ENCODE measurements around the gene ASTN2.

ASTN2 gene

GRCh38 chr9:116566677-116567488, 848.0 kb downstream of the ASTN2 start:
- H3K27me3 ChIP-seq (ENCODE audit: control insufficient read depth in 1 of 2, insufficient read depth in 2 of 2, low read length in 2 of 2) = no peaks in the 10 kb centered on the region
- H3K9me3 ChIP-seq (ENCODE audit: low read length) = no peaks in the 10 kb centered on the region
- peaks cover 6% of the 10 kb centered on the region for H3K4me1 ChIP-seq (ENCODE audit: insufficient read depth, low read length)
- no peak overlapping the region for H3K9ac ChIP-seq (ENCODE audit: low read length)
- no peak overlapping the region for H3K4me3 ChIP-seq (ENCODE audit: low read depth in 1 of 2, low read length in 2 of 2)
- no peaks in the 10 kb centered on the region for H3K36me3 ChIP-seq (ENCODE audit: insufficient read depth, low read length)
- no peak overlapping the region for H3K27ac ChIP-seq (ENCODE audit: low read depth, low read length)

DNA sequence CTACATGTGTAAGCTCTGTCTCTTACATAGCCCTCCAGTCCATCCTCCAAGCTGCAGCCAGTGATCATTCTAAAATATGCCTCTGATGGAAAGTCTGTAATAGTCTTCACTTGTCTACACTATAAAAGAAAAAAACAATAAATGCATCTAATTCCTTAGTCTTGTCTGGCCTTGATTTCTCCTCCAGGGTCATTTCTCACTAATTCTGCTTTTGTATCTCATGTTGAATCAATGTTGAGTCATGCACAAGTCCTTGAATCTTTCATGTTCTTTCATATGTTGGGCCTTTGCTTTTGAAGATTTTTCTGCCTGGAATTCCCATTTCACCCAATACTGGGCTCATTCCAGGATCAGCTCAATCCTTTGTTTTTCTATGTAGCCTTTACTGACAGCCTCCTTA, 848.9 kb downstream of the ASTN2 start:
- H3K4me3 ChIP-seq (ENCODE audit: low read depth in 1 of 2, low read length in 2 of 2) = no peak overlapping the region
- H3K4me1 ChIP-seq (ENCODE audit: insufficient read depth, low read length) = no peaks in the 10 kb centered on the region
- no peak overlapping the region for H3K27ac ChIP-seq (ENCODE audit: low read depth, low read length)
- no peaks in the 10 kb centered on the region for H3K36me3 ChIP-seq (ENCODE audit: insufficient read depth, low read length)
- no peak overlapping the region for H3K9ac ChIP-seq (ENCODE audit: low read length)
- no peaks in the 10 kb centered on the region for H3K9me3 ChIP-seq (ENCODE audit: low read length)
- H3K27me3 ChIP-seq (ENCODE audit: control insufficient read depth in 1 of 2, insufficient read depth in 2 of 2, low read length in 2 of 2) = no peaks in the 10 kb centered on the region

DNA sequence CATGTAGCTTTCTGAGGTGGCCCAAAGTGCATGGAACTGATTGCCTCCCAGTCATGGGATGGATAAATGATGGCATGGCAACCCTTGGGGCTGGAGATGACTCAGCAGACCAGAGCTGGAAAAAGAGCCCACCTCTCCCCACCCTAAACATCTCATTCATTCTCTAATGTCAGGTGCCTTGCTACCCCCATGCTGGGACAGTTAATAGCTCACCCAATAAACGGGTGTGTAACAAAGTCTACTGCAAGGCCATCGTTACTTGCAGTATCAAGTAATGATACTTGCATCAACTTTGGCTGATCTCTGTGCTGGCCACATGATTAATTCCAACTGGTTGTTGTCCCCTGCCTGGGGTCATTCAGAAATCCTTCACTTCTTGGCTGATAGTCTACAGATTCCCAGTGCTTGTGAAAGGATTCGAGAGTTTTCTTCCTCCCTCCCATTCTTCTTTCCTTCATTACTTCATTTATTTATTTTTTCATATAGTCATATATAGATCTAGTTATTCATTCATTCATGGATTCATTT, 850.5 kb downstream of the ASTN2 start:
- Histone ChIP-seq H3K4me1 (ENCODE audit: insufficient read depth, low read length) (no peaks in the 10 kb centered on the region), H3K4me3 (ENCODE audit: low read depth in 1 of 2, low read length in 2 of 2) (no peak overlapping the region), H3K36me3 (ENCODE audit: insufficient read depth, low read length) (no peaks in the 10 kb centered on the region), H3K27ac (ENCODE audit: low read depth, low read length) (no peak overlapping the region), H3K27me3 (ENCODE audit: control insufficient read depth in 1 of 2, insufficient read depth in 2 of 2, low read length in 2 of 2) (no peaks in the 10 kb centered on the region), H3K9me3 (ENCODE audit: low read length) (no peaks in the 10 kb centered on the region), H3K9ac (ENCODE audit: low read length) (no peak overlapping the region)

- Histone ChIP-seq H3K4me1 (ENCODE audit: insufficient read depth, low read length) (no peaks in the 10 kb centered on the region), H3K27ac (ENCODE audit: low read depth, low read length) (no peak overlapping the region), H3K9ac (ENCODE audit: low read length) (no peak overlapping the region), H3K36me3 (ENCODE audit: insufficient read depth, low read length) (no peaks in the 10 kb centered on the region), H3K9me3 (ENCODE audit: low read length) (no peaks in the 10 kb centered on the region), H3K4me3 (ENCODE audit: low read depth in 1 of 2, low read length in 2 of 2) (no peak overlapping the region), H3K27me3 (ENCODE audit: control insufficient read depth in 1 of 2, insufficient read depth in 2 of 2, low read length in 2 of 2) (no peaks in the 10 kb centered on the region)
Observed at GRCh38 chr9:116558818-116559540, 855.9 kb downstream of the ASTN2 start.

GRCh38 chr9:116558035-116558434, 856.8 kb downstream of the ASTN2 start:
- Histone ChIP-seq H3K4me3 (ENCODE audit: low read depth in 1 of 2, low read length in 2 of 2) (no peak overlapping the region), H3K27me3 (ENCODE audit: control insufficient read depth in 1 of 2, insufficient read depth in 2 of 2, low read length in 2 of 2) (no peaks in the 10 kb centered on the region), H3K9ac (ENCODE audit: low read length) (no peak overlapping the region), H3K9me3 (ENCODE audit: low read length) (no peaks in the 10 kb centered on the region), H3K36me3 (ENCODE audit: insufficient read depth, low read length) (no peaks in the 10 kb centered on the region), H3K4me1 (ENCODE audit: insufficient read depth, low read length) (no peaks in the 10 kb centered on the region), H3K27ac (ENCODE audit: low read depth, low read length) (no peak overlapping the region)

DNA sequence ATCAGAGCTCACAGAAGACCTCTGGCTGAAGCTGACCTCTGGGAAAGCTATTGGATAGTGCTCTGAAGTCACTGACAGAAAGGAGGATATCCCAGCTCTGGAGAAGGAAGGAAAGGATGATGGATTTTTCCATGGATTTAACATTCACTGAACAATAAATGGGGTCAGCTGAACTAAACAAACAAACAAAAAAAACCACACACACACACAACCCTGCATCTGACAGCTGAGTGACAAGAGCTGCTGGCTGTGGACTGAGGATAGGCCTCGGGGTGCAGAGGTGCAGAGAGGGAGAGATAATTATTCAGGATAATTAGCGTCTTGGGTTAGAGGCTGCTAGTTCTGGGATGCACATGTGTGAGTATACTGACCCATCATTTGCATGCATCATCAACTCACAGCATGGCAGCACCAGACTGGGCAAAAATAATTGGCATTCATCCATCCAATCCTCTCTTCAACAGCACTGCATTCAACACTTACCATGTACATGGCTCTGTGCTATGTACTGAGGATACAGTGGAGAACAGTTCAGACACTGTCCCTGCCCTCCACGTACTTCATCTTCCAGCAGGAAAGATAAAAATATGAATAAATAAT, 859.2 kb downstream of the ASTN2 start:
- Histone ChIP-seq H3K9me3 (ENCODE audit: low read length) (no peaks in the 10 kb centered on the region), H3K27ac (ENCODE audit: low read depth, low read length) (no peak overlapping the region), H3K36me3 (ENCODE audit: insufficient read depth, low read length) (no peaks in the 10 kb centered on the region), H3K4me3 (ENCODE audit: low read depth in 1 of 2, low read length in 2 of 2) (no peak overlapping the region), H3K27me3 (ENCODE audit: control insufficient read depth in 1 of 2, insufficient read depth in 2 of 2, low read length in 2 of 2) (no peaks in the 10 kb centered on the region), H3K4me1 (ENCODE audit: insufficient read depth, low read length) (peaks cover 5% of the 10 kb centered on the region), H3K9ac (ENCODE audit: low read length) (no peak overlapping the region)

DNA sequence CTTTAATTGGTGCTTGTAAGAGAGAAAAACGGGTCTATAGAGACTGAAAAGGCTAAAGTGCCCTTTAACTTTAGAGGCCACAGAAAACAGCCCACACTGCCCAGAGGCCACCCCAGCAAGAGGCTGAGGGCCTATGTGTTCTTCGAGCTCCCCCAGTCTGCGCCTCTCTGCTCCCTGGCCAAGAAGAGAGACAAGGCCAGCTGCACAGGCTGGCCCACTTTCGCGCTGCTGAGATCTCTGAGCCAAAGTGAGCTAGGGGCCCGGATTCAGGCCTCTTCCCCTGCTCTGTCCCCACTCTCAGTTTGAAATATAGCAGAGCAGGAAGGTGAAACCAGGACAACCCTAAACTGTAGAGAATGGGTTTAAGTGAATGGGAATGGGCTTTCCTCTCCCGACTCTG, 859.7 kb downstream of the ASTN2 start:
- no peaks in the 10 kb centered on the region for H3K27me3 ChIP-seq (ENCODE audit: control insufficient read depth in 1 of 2, insufficient read depth in 2 of 2, low read length in 2 of 2)

DNA sequence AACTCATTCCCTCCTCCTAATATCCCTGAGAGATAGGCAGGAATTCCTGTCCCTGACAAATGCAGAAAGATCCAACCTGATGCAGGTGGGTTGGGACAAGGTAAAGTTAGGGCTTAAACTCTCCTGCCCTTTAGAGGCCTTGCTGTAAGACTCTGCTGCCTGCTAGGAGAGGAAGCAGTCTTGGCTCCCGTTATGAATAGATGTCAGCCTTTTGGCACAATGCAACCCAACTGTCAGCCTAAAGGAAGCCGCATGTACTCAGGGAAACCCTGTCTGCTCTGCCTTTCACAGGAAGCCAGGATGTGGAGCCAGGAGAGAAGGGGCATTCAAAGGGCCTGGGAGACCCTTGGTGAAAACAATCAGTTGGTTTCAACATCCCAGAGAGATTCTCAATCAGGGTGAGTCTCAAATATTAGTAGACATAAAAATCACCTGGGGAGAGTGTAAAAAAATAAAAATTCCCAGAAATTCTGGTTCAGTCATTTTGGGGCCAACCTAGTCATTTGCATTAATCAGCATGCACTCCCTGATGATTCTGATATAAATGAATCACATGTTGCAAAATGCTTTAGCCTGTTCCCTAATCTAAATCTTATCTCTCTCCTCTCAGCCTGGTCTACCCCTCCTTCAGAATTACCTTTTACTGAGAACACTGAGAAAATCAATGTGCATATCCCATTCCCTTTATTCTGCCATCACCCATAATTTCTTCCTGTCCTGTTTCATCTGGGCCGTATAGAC, 864.0 kb downstream of the ASTN2 start:
- Histone ChIP-seq H3K9me3 (ENCODE audit: low read length) (no peaks in the 10 kb centered on the region), H3K9ac (ENCODE audit: low read length) (no peak overlapping the region), H3K4me3 (ENCODE audit: low read depth in 1 of 2, low read length in 2 of 2) (no peak overlapping the region), H3K27me3 (ENCODE audit: control insufficient read depth in 1 of 2, insufficient read depth in 2 of 2, low read length in 2 of 2) (no peaks in the 10 kb centered on the region), H3K36me3 (ENCODE audit: insufficient read depth, low read length) (no peaks in the 10 kb centered on the region), H3K4me1 (ENCODE audit: insufficient read depth, low read length) (peaks cover 20% of the 10 kb centered on the region), H3K27ac (ENCODE audit: low read depth, low read length) (no peak overlapping the region)

More for the DNA sequence above, 859.7 kb downstream of the ASTN2 start:
- Histone ChIP-seq H3K4me3 (ENCODE audit: low read depth in 1 of 2, low read length in 2 of 2) (no peak overlapping the region), H3K4me1 (ENCODE audit: insufficient read depth, low read length) (peaks cover 10% of the 10 kb centered on the region), H3K36me3 (ENCODE audit: insufficient read depth, low read length) (no peaks in the 10 kb centered on the region), H3K27ac (ENCODE audit: low read depth, low read length) (no peak overlapping the region), H3K9me3 (ENCODE audit: low read length) (no peaks in the 10 kb centered on the region), H3K9ac (ENCODE audit: low read length) (no peak overlapping the region)

- Histone ChIP-seq H3K9ac (ENCODE audit: low read length) (no peak overlapping the region), H3K4me1 (ENCODE audit: insufficient read depth, low read length) (peaks cover 20% of the 10 kb centered on the region), H3K27me3 (ENCODE audit: control insufficient read depth in 1 of 2, insufficient read depth in 2 of 2, low read length in 2 of 2) (no peaks in the 10 kb centered on the region), H3K4me3 (ENCODE audit: low read depth in 1 of 2, low read length in 2 of 2) (no peak overlapping the region), H3K9me3 (ENCODE audit: low read length) (no peaks in the 10 kb centered on the region), H3K27ac (ENCODE audit: low read depth, low read length) (no peak overlapping the region), H3K36me3 (ENCODE audit: insufficient read depth, low read length) (no peaks in the 10 kb centered on the region)
Observed at GRCh38 chr9:116549786-116550660, 864.8 kb downstream of the ASTN2 start.

GRCh38 chr9:116549061-116549664, 865.7 kb downstream of the ASTN2 start:
- Histone ChIP-seq H3K9ac (ENCODE audit: low read length) (no peak overlapping the region), H3K4me3 (ENCODE audit: low read depth in 1 of 2, low read length in 2 of 2) (no peak overlapping the region), H3K9me3 (ENCODE audit: low read length) (no peaks in the 10 kb centered on the region), H3K36me3 (ENCODE audit: insufficient read depth, low read length) (no peaks in the 10 kb centered on the region), H3K4me1 (ENCODE audit: insufficient read depth, low read length) (peaks cover 20% of the 10 kb centered on the region), H3K27ac (ENCODE audit: low read depth, low read length) (no peak overlapping the region), H3K27me3 (ENCODE audit: control insufficient read depth in 1 of 2, insufficient read depth in 2 of 2, low read length in 2 of 2) (no peaks in the 10 kb centered on the region)

Data from muscle layer of colon (tissue), 2 donors.